ENCODE measurements around the gene C1orf52. TPM values are rescaled to one million over a fixed set of nuclear protein-coding genes. Genes with fewer than 3 reads are reported as not detected.

The C1orf52 gene
- total and polyA plus RNA-seq, 2 of the 13 experiments (the other 11 are each of a cell fraction or from before 2014, with no cell fraction given): 19.4 to 27.4 TPM

DNA sequence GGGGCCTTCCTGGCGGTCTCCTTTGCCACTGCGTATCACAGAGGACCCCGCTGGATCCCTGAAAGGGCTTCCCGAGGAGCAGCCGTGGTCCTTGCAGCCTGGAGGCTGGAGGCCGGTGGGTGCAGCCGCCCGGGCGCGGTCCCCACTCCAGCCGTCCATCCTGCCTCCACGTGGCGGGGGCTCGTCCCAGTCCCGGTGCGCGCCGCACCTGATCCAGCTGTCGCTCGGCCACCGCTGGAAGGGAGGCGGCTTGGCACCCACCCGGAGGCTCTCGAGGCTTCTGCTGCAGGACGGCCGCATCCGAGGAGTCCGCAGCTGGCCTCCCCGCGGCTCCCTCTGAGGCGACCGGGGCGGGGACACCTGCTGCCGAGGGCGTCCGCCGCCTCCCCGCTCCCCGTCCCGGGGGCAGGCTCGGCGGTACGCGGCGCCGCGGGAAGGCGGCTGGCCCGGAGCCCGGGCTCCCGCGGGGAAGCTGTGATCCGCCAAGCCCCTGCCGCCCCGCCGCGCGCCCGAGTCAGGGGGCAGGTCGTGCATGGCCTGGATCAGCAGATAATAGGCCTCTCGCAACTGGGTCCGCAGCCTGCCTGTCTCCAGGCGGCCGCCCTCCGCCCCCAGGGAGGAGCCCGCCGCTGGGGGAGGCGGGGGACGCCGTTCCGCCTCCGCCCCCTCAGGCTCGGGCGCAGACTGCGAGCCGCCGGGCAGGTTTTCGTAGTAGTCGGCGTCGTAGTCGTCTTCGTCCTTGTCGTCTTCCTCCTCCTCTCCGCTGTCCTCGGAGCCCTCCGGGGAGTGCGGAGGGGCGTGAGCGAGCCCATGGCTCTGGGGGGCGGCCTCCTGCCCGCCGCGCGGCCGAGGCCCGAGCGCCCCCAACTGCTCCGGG lies 58.8 kb downstream of the C1orf52 start, which contains the start of gene SYDE2 (continued):
- TF ChIP-seq NFKB2 (CRISPR knock-in tag; IDR thresholded peaks at IDR 0.05; ENCODE audit: borderline replicate concordance) (peak; percentile 61; the same call in 1 of the 2 replicates), HNF4A (CRISPR knock-in tag; IDR thresholded peaks at IDR 0.05) (no peak), HNRNPH1 (optimal IDR thresholded peaks at IDR 0.05; ENCODE audit: low read depth, low read length) (no peak), HOXA7 (CRISPR knock-in tag; IDR thresholded peaks at IDR 0.05) (no peak), SP4 (CRISPR knock-in tag; IDR thresholded peaks at IDR 0.05) (peak; percentile 69), ZNF224 (CRISPR knock-in tag; IDR thresholded peaks at IDR 0.05) (no peak), ZNF883 (CRISPR knock-in tag; IDR thresholded peaks at IDR 0.05; ENCODE audit: not compliant biosample characterization) (no peak), XBP1 (CRISPR knock-in tag; IDR thresholded peaks at IDR 0.05) (no peak), ZBTB46 (CRISPR knock-in tag; IDR thresholded peaks at IDR 0.05; ENCODE audit: borderline replicate concordance) (no peak), KLF15 (CRISPR knock-in tag; IDR thresholded peaks at IDR 0.05; ENCODE audit: borderline replicate concordance) (no peak), SNAI1 (CRISPR knock-in tag; IDR thresholded peaks at IDR 0.05; ENCODE audit: borderline replicate concordance) (0 out of 2 replicates have a peak, but pooled peaks have one; percentile 37), BORCS8-MEF2B (CRISPR knock-in tag; IDR thresholded peaks at IDR 0.05) (no peak), POGZ (CRISPR knock-in tag; IDR thresholded peaks at IDR 0.05) (no peak), PREB (CRISPR knock-in tag; IDR thresholded peaks at IDR 0.05) (no peak), SMAD9 (CRISPR knock-in tag; IDR thresholded peaks at IDR 0.05) (no peak), MIER3 (CRISPR knock-in tag; IDR thresholded peaks at IDR 0.05; ENCODE audit: borderline replicate concordance) (no peak), TSC22D2 (CRISPR knock-in tag; IDR thresholded peaks at IDR 0.05; ENCODE audit: borderline replicate concordance) (no peak), TP53 (CRISPR knock-in tag; conservative IDR thresholded peaks at IDR 0.05) (no peak), ZBTB3 (CRISPR knock-in tag; IDR thresholded peaks at IDR 0.05; ENCODE audit: borderline replicate concordance, low read depth) (no peak; the same call in 1 of the 2 replicates), MYNN (CRISPR knock-in tag; IDR thresholded peaks at IDR 0.05; ENCODE audit: low read depth) (no peak), ZNF839 (CRISPR knock-in tag; IDR thresholded peaks at IDR 0.05; ENCODE audit: borderline replicate concordance) (0 out of 2 replicates have a peak, but pooled peaks have one; percentile 9)
- TF ChIP-seq, protein P1, sequence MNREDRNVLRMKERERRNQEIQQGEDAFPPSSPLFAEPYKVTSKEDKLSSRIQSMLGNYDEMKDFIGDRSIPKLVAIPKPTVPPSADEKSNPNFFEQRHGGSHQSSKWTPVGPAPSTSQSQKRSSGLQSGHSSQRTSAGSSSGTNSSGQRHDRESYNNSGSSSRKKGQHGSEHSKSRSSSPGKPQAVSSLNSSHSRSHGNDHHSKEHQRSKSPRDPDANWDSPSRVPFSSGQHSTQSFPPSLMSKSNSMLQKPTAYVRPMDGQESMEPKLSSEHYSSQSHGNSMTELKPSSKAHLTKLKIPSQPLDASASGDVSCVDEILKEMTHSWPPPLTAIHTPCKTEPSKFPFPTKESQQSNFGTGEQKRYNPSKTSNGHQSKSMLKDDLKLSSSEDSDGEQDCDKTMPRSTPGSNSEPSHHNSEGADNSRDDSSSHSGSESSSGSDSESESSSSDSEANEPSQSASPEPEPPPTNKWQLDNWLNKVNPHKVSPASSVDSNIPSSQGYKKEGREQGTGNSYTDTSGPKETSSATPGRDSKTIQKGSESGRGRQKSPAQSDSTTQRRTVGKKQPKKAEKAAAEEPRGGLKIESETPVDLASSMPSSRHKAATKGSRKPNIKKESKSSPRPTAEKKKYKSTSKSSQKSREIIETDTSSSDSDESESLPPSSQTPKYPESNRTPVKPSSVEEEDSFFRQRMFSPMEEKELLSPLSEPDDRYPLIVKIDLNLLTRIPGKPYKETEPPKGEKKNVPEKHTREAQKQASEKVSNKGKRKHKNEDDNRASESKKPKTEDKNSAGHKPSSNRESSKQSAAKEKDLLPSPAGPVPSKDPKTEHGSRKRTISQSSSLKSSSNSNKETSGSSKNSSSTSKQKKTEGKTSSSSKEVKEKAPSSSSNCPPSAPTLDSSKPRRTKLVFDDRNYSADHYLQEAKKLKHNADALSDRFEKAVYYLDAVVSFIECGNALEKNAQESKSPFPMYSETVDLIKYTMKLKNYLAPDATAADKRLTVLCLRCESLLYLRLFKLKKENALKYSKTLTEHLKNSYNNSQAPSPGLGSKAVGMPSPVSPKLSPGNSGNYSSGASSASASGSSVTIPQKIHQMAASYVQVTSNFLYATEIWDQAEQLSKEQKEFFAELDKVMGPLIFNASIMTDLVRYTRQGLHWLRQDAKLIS (CRISPR knock-in tag; IDR thresholded peaks at IDR 0.05): no peak

Data from HepG2 (cell line).